Thyroid gland (tissue), 4 donors: ENCODE results near the gene CREBL2. TPM values are rescaled to one million over a fixed set of nuclear protein-coding genes. Genes with fewer than 3 reads are reported as not detected.
A peak's percentile ranks its signal among the peaks of the same experiment; 100 is the strongest.
"Not testable (repeated sequence)": the region's sequence is repeated elsewhere in the genome, so short reads cannot be mapped to it uniquely, and the experiment has no call there.

Experiments used
- DNase-seq, 2 donors: peaks; one replicate each; pipeline ENCODE4 v3.0.0-alpha.2; 2019
- H3K27ac ChIP-seq, 3 donors: fragments of 200-600 bp; sonication (generic); 1 replicate in 2 of 3; 2 replicates in 1 of 3; pipeline ENCODE4 v1.5.1; 2016 to 2019; ENCODE audit warnings: mild to moderate bottlenecking in 1 of 3, moderate library complexity in 1 of 3
- H3K27me3 ChIP-seq: fragments of 200-600 bp; sonication (generic); one replicate; pipeline ENCODE4 v1.5.1; 2019
- H3K36me3 ChIP-seq, 2 donors: fragments of 200-600 bp; sonication (generic); one replicate each; pipeline ENCODE4 v1.5.1; 2016 to 2019
- H3K4me1 ChIP-seq, 2 donors: fragments of 200-600 bp; sonication (generic); one replicate each; pipeline ENCODE4 v1.5.1; 2017 to 2019
- H3K4me3 ChIP-seq, 3 donors: fragments of 200-600 bp; sonication (generic); replicated peaks in 1 of 3; 1 replicate in 2 of 3; 2 replicates in 1 of 3; pipeline ENCODE4 v1.5.1; 2016; ENCODE audit warnings: mild to moderate bottlenecking in 1 of 3
- H3K9me3 ChIP-seq: fragments of 200-600 bp; sonication (generic); one replicate; pipeline ENCODE4 v1.5.1; 2017
- POLR2A ChIP-seq, 2 donors: fragments of 450-650 bp; IDR thresholded peaks; one replicate each; pipeline ENCODE4 v1.6.1; 2017; ENCODE audit warnings: antibody characterized with exemption in 2 of 2, mild to moderate bottlenecking in 2 of 2, moderate library complexity in 1 of 2
- WGBS, 2 donors: methylation state at CpG; one replicate each; pipeline ENCODE4 v1.1.5; 2017; 5-methylcytosine and 5-hydroxymethylcytosine counted together
- intact Hi-C: fragments of 100-400 bp; cut with DNase I; formaldehyde crosslinking; loops from one replicate; pipeline ENCODE4 v1.15.1; 2023
- total RNA-seq, 4 donors: library from RNA; depleted of rRNA; stranded (reverse); fragments of >200 nt; gene quantifications; one replicate each; pipeline ENCODE4 v1.2.3, GENCODE V29; 2016
- TF ChIP-seq, protein P1 (sequence below), 6 experiments: fragments of 200-600 bp in 3 of 6; fragments of 450-650 bp in 3 of 6; sonication (generic) in 3 of 6; IDR thresholded peaks; one replicate each; pipeline ENCODE4 v1.5.1; 2016 to 2019; ENCODE audit warnings: antibody characterized with exemption in 6 of 6, mild to moderate bottlenecking in 2 of 6, inconsistent platforms in 1 of 6, moderate library complexity in 1 of 6

CREBL2 gene
- total RNA-seq, 4 donors from 2014 or later, result 67.8 to 84.3 (median 74.0) TPM

DNA sequence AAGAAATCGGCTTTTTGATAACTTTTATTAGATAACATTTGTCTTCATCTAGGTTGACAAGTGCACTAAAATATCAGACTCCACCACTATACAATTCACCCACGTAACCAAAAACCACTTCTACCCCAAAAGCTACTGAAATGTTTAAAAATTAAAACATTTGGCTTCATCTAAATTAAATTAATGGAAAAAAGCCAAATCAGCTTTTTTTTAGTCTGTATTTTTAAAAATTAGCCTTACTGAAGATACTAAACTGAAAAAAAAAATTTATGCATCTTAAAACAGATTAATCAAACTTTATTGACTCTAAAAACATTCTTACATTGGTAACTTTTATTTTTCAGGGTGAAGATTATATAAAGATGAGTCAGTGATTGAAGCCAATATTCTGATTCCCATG is 30.0 kb downstream of the CREBL2 start:
- Histone ChIP-seq H3K4me3 (no peak overlapping the region), H3K27me3 (no peaks in the 10 kb centered on the region), H3K27ac (no peak overlapping the region), H3K9me3 (no peaks in the 10 kb centered on the region), H3K4me1 (no peaks in the 10 kb centered on the region), H3K36me3 (peaks cover 26 to 33% of the 10 kb centered on the region in 2 donors)
- intact Hi-C loops, result no loop called here
- no peak for TF ChIP-seq POLR2A (IDR thresholded peaks at IDR 0.05)
- TF ChIP-seq, protein P1, sequence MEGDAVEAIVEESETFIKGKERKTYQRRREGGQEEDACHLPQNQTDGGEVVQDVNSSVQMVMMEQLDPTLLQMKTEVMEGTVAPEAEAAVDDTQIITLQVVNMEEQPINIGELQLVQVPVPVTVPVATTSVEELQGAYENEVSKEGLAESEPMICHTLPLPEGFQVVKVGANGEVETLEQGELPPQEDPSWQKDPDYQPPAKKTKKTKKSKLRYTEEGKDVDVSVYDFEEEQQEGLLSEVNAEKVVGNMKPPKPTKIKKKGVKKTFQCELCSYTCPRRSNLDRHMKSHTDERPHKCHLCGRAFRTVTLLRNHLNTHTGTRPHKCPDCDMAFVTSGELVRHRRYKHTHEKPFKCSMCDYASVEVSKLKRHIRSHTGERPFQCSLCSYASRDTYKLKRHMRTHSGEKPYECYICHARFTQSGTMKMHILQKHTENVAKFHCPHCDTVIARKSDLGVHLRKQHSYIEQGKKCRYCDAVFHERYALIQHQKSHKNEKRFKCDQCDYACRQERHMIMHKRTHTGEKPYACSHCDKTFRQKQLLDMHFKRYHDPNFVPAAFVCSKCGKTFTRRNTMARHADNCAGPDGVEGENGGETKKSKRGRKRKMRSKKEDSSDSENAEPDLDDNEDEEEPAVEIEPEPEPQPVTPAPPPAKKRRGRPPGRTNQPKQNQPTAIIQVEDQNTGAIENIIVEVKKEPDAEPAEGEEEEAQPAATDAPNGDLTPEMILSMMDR (IDR thresholded peaks at IDR 0.05), result no peak
- WGBS, 2 donors, result 94 to 98% methylated on average over 2 of the region's 2 CpGs
- no peak for DNase-seq

DNA sequence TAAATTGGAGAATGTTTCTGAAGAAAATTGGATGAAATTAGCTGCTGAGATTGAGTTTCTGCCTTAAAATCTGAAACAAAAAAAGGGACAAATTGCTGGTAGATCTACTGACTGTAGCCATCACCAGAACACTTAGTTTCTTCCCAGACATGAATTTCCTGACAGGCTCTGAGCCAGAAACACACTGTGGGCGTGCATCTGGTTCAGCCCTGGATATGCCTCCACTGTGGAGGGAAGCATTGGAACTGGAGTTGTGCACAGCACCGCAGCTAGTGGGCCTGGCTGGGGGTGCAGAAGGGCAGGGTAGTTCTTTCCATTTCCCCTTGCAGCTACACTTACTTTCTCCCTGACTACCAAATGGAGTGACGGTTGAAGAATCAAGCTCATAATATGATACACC is 31.2 kb downstream of the CREBL2 start:
- Histone ChIP-seq H3K4me3 (no peak overlapping the region), H3K27ac (no peak overlapping the region), H3K9me3 (no peaks in the 10 kb centered on the region), H3K27me3 (no peaks in the 10 kb centered on the region), H3K4me1 (no peaks in the 10 kb centered on the region), H3K36me3 (peaks cover 18 to 27% of the 10 kb centered on the region in 2 donors)
- DNase-seq, result no peak
- intact Hi-C loops, result no loop called here
- TF ChIP-seq, protein P1 (IDR thresholded peaks at IDR 0.05), result no peak
- no peak for TF ChIP-seq POLR2A (IDR thresholded peaks at IDR 0.05)
- WGBS, 2 donors, result 90 to 94% methylated on average over 3 of the region's 3 CpGs

DNA sequence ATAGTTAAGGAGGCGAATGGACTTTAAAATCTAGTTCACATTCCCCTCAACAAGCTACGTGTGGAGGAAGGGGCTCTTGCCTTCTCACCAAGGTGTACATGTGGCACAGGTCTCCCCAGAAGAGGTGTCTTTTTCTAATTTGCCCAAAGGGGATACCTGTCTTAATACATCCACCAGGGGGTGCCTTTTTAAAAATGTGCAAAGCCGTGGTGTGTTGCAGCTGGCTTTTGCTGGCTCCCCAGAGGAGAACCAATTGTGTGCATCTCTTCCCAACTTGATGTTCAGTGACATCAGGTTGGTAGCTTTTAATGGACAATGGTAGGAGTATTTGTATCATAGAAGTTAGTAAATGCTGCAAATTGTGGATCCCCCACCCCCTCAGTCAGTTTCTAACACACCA is 33.8 kb downstream of the CREBL2 start:
- Histone ChIP-seq H3K9me3 (no peaks in the 10 kb centered on the region), H3K27me3 (no peaks in the 10 kb centered on the region), H3K36me3 (peaks cover 6 to 13% of the 10 kb centered on the region in 2 donors), H3K4me3 (no peak overlapping the region), H3K4me1 (no peaks in the 10 kb centered on the region), H3K27ac (no peak overlapping the region)
- TF ChIP-seq, protein P1 (IDR thresholded peaks at IDR 0.05), result peak in 1 of 6 experiments; percentile 32
- TF ChIP-seq POLR2A (IDR thresholded peaks at IDR 0.05), result no peak
- WGBS, 2 donors, result 78 to 82% methylated on average over 3 of the region's 3 CpGs
- DNase-seq, result no peak
- intact Hi-C loops, result no loop called here

DNA sequence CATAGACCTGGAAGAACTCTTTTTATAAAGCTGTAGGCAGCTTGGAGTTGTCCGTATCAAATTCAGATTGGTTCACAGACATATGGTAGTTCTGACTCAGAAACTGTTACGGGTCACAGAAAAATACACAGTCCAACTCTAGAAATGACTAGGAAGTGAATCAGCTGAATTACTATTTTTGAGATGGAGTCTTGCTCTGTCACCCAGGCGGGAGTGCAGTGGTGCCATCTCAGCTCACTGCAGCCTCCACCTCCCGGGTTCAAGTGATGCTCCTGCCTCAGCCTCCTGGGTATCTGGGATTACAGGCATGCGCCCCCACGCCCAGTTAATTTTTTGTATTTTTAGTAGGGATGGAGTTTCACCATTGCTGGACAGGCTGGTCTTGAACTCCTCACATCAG is 34.3 kb downstream of the CREBL2 start:
- H3K27ac ChIP-seq, H3K27me3 ChIP-seq, H3K4me3 ChIP-seq, intact Hi-C loops, H3K9me3 ChIP-seq, H3K4me1 ChIP-seq, DNase-seq: not testable (repeated sequence)
- WGBS, 2 donors, result 97 to 99% methylated on average over 6 of the region's 6 CpGs
- peaks cover 6 to 13% of the 10 kb centered on the region in 2 donors for H3K36me3 ChIP-seq

DNA sequence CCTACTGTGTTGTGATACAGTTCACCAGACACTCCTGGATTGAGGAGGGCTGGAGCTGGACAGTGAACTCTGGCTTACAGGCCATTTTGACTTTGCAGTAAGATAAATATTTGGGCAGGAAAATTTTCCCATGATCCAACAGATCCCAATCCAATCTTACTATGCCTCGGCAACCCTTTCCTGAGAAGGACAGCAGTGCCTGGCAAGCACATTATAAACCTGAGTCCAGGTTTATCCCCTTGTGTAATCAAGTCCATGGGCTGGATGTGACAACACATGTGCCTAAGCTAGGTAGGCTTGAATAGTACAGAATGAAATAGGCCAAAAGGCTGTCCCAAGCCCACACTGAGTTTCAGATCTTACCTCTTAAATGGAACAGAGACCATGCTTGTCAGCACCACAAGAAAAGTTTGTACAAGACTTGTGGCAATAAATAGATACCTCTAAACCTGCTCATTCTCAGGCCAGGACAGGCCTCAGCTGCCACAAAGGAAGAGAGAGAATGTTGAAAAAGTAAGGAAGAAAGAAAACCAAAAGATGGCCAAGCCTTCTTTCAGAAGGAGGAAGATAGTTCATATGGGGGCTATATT is 34.9 kb downstream of the CREBL2 start:
- H3K27me3 ChIP-seq, result no peaks in the 10 kb centered on the region
- no peaks in the 10 kb centered on the region for H3K4me1 ChIP-seq

More for the DNA sequence above, 34.9 kb downstream of the CREBL2 start:
- Histone ChIP-seq H3K9me3 (no peaks in the 10 kb centered on the region), H3K4me3 (no peak overlapping the region), H3K27ac (no peak overlapping the region), H3K36me3 (peaks cover 6 to 13% of the 10 kb centered on the region in 2 donors)
- intact Hi-C loops, result no loop called here
- 100% methylated on average over 1 of the region's 1 CpG for WGBS, 2 donors
- TF ChIP-seq, protein P1 (IDR thresholded peaks at IDR 0.05), result no peak
- TF ChIP-seq POLR2A (IDR thresholded peaks at IDR 0.05), result no peak
- no peak for DNase-seq
